NT2/D1 (cell line): ENCODE measurements around the gene RBL1.

Experiments
- DNase-seq: peaks from one replicate; pipeline ENCODE4 v3.0.0-alpha.2; 2011; ENCODE audit warnings: low read depth, low spot score
- H3K27me3 ChIP-seq: 2 replicates; pipeline ENCODE4 v1.6.0; 2011; ENCODE audit warnings: mild to moderate bottlenecking; ENCODE audit not compliant: insufficient read length, insufficient read depth
- H3K36me3 ChIP-seq: 2 replicates; pipeline ENCODE4 v1.6.1; 2011; ENCODE audit warnings: mild to moderate bottlenecking, low read length, mixed read lengths; ENCODE audit not compliant: insufficient read depth, insufficient read length
- H3K4me1 ChIP-seq: 2 replicates; pipeline ENCODE4 v1.5.1; 2011; ENCODE audit not compliant: insufficient read depth, insufficient read length
- H3K4me3 ChIP-seq: 2 replicates; pipeline ENCODE4 v1.5.1; 2011; ENCODE audit warnings: low read depth; ENCODE audit not compliant: insufficient read length
- H3K9ac ChIP-seq: 2 replicates; pipeline ENCODE4 v1.6.0; 2011; ENCODE audit warnings: low read depth; ENCODE audit not compliant: insufficient read length
- H3K9me3 ChIP-seq: 2 replicates; pipeline ENCODE4 v1.5.1; 2011; ENCODE audit warnings: mild to moderate bottlenecking, low read length; ENCODE audit not compliant: insufficient read depth
- SUZ12 ChIP-seq: IDR thresholded peaks from 2 replicates; pipeline ENCODE4 v1.6.1; 2011; ENCODE audit not compliant: insufficient read length, insufficient read depth; ENCODE audit errors: extremely low read depth
- YY1 ChIP-seq: IDR thresholded peaks from 2 replicates; pipeline ENCODE4 v1.6.1; 2011; ENCODE audit not compliant: insufficient read length, insufficient read depth
- ZNF274 ChIP-seq: IDR thresholded peaks from 2 replicates; pipeline ENCODE4 v1.6.1; 2011; ENCODE audit warnings: mild to moderate bottlenecking, low read depth, low read length

Gene RBL1, protein sequence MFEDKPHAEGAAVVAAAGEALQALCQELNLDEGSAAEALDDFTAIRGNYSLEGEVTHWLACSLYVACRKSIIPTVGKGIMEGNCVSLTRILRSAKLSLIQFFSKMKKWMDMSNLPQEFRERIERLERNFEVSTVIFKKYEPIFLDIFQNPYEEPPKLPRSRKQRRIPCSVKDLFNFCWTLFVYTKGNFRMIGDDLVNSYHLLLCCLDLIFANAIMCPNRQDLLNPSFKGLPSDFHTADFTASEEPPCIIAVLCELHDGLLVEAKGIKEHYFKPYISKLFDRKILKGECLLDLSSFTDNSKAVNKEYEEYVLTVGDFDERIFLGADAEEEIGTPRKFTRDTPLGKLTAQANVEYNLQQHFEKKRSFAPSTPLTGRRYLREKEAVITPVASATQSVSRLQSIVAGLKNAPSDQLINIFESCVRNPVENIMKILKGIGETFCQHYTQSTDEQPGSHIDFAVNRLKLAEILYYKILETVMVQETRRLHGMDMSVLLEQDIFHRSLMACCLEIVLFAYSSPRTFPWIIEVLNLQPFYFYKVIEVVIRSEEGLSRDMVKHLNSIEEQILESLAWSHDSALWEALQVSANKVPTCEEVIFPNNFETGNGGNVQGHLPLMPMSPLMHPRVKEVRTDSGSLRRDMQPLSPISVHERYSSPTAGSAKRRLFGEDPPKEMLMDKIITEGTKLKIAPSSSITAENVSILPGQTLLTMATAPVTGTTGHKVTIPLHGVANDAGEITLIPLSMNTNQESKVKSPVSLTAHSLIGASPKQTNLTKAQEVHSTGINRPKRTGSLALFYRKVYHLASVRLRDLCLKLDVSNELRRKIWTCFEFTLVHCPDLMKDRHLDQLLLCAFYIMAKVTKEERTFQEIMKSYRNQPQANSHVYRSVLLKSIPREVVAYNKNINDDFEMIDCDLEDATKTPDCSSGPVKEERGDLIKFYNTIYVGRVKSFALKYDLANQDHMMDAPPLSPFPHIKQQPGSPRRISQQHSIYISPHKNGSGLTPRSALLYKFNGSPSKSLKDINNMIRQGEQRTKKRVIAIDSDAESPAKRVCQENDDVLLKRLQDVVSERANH

DNA sequence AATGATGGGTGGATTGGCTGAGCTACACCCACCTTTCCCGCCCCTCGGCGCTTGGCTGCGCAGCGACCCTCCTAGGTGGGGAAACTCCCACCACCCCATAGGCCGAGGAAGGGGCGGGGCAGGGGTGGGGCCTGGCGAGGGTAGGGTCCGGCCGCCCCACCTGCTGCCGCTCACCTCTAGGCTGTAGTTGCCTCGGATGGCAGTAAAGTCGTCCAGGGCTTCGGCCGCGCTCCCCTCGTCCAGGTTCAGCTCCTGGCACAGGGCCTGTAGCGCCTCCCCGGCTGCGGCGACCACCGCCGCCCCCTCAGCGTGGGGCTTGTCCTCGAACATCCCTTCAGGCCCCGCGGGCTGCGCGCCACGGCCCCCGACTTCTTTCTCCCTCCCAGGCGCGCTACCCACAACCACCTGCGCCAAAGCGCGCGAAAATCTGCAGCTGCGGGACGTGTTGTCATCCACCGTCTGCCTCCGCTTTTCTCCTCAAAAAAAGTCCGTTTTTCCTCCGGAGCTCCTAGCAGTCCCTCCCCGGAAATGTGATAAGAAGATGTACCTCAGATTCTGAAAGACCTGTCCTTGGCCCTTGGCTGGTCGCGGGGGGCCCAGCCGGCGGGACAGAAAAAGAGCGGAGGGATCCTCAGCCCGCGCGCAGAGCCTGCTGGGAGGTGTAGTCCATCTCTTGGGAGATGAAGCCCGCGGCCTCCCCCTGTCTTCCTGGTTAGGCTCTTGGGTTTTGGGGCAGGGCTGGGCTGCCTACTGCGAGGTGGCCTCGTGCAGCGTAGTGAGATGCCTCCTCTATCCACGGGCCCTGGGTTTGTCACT, at the start of gene RBL1:
Gene RBL1 (minus strand): TSS at position 399 of the 816 bp plus-strand sequence. CDS start 69 bp downstream, at position 330.
- H3K4me3 ChIP-seq, result peak within 1 kb of the TSS; percentile 46
- peaks cover 14% of the 10 kb centered on the region for H3K36me3 ChIP-seq
- TF ChIP-seq ZNF274 (no peak), YY1 (no peak), SUZ12 (no peak)
- H3K9me3 ChIP-seq, result no peaks in the 10 kb centered on the region
- H3K27me3 ChIP-seq, result no peaks in the 10 kb centered on the region
- peaks cover 5% of the 10 kb centered on the region for H3K4me1 ChIP-seq
- peak within 1 kb of the TSS; percentile 93 for H3K9ac ChIP-seq
- DNase-seq, result peak; percentile 88

DNA sequence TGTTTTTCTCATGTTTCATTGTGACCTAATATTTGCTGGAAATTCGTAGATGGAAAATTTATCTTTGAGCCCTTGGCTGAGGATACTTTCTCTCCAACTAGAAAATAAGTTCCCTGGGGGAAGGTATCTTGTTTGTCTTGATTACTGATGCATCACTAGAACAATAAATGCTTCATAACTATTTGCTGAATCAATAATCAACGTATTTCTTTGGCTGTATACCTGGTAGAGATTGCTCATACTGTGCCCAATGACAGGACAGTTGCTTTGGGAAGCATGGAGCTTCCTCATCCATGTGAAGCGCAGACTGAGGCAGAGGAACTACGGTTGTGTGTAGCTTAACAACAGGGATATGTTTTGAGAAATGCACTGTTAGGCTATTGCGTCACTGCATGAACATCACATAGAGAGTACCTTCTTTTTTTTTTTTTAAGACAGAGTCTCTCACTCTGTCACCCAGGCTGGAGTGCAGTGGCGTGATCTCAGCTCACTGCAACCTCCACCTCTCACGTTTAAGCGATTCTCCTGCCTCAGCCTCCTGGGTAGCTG, 49.1 kb upstream of the RBL1 start:
- H3K36me3 ChIP-seq, result no peaks in the 10 kb centered on the region
- H3K4me3 ChIP-seq, result no peak overlapping the region
- no peaks in the 10 kb centered on the region for H3K27me3 ChIP-seq
- DNase-seq, result no peak
- no peak for TF ChIP-seq YY1
- TF ChIP-seq SUZ12, result no peak
- no peak for TF ChIP-seq ZNF274
- H3K9me3 ChIP-seq, result no peaks in the 10 kb centered on the region
- H3K4me1 ChIP-seq, result no peaks in the 10 kb centered on the region
- no peak overlapping the region for H3K9ac ChIP-seq

DNA sequence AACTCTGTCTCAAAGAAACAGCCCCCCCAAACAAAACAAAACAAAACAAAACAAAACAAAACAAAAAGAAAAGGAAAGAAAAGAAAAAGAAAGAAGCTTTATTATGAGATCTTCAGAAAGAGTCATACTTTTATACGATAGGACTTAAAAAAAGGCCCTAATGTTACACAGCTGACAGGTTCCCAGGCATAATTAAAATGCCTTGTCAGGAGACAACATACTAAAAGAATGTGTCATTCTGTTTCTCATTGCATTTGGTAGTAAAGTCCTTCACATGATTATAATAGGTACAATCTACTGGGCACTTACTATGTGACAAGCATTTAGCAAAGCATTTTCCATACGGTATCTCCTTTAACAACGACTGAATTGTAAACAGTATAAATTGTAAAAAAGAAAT, 46.9 kb upstream of the RBL1 start:
- H3K4me1 ChIP-seq, result no peaks in the 10 kb centered on the region
- no peaks in the 10 kb centered on the region for H3K36me3 ChIP-seq
- H3K9me3 ChIP-seq, result no peaks in the 10 kb centered on the region
- TF ChIP-seq YY1, result no peak
- no peak for TF ChIP-seq SUZ12
- TF ChIP-seq ZNF274, result no peak
- no peak overlapping the region for H3K9ac ChIP-seq
- no peak for DNase-seq
- no peak overlapping the region for H3K4me3 ChIP-seq
- no peaks in the 10 kb centered on the region for H3K27me3 ChIP-seq

DNA sequence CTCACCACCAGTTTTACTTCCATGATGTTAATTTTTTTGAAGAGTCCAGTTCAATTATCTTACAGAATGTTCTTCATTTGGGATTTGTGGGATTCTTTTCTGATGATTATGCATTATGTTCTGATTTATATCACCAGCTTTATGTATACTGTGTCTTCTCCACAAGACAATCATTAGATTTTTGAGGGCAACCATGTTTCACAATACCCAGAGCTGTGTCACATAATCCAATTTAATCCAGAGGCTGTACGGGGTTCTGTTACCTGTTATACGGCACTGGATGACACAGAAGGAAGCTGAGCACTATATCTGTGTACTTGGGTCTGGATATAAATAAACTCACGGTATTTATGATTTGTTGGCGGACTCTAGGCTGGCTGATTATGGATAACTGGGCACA, 41.8 kb upstream of the RBL1 start:
- Histone ChIP-seq H3K27me3 (no peaks in the 10 kb centered on the region), H3K9me3 (no peaks in the 10 kb centered on the region), H3K9ac (no peak overlapping the region), H3K36me3 (no peaks in the 10 kb centered on the region), H3K4me3 (no peak overlapping the region), H3K4me1 (no peaks in the 10 kb centered on the region)
- DNase-seq, result no peak
- no peak for TF ChIP-seq ZNF274
- TF ChIP-seq YY1, result no peak
- TF ChIP-seq SUZ12, result no peak

DNA sequence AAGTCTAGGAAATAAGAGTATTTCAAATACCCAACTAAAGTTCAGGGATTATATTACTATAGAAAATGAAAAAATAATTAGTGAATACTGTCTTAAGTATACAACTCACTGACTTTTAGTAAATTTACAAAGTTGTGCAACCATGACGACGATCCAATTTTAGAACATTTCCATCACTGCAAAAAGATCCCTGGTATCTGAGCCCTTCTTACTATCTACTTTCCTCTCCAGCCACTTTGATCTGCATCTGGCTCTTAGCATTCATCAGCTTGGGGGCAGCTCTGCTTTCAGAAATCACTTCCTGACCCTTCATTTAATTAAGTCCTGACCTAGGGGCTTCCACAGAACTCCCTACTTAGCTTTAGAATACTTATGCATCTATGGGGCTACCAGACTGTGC, 38.2 kb upstream of the RBL1 start:
- no peak overlapping the region for H3K4me3 ChIP-seq
- H3K9me3 ChIP-seq, result no peaks in the 10 kb centered on the region
- TF ChIP-seq YY1 (no peak), SUZ12 (no peak), ZNF274 (no peak)
- no peak for DNase-seq
- no peaks in the 10 kb centered on the region for H3K4me1 ChIP-seq
- no peaks in the 10 kb centered on the region for H3K36me3 ChIP-seq
- H3K9ac ChIP-seq, result no peak overlapping the region
- no peaks in the 10 kb centered on the region for H3K27me3 ChIP-seq

DNA sequence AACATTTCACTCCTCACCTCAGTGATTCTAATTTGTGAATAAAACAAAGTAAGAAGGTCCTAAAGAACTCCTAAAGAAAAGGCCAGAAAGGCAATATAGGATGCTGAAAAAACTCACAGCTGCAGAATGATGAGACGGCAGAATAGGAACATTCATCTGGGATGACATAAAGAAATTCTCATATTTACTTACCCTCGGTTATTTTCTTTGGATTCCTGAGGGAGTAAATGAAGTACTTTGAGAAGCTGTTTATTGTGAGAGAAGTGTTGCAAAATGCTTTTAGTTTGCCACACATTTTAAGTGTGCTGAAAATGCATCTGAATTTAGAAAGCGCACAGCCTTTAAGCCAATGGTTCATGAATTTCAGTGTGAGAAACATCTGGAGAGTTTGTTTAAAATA, 35.7 kb upstream of the RBL1 start:
- H3K9me3 ChIP-seq, result no peaks in the 10 kb centered on the region
- H3K9ac ChIP-seq, result no peak overlapping the region
- no peaks in the 10 kb centered on the region for H3K27me3 ChIP-seq
- no peak overlapping the region for H3K4me3 ChIP-seq
- H3K4me1 ChIP-seq, result no peaks in the 10 kb centered on the region
- DNase-seq, result no peak
- no peak for TF ChIP-seq SUZ12
- TF ChIP-seq ZNF274, result no peak
- no peak for TF ChIP-seq YY1
- H3K36me3 ChIP-seq, result no peaks in the 10 kb centered on the region
